Liver (tissue), 9 donors: ENCODE results near the gene ABCB1. TPM values are rescaled to one million over a fixed set of nuclear protein-coding genes. Genes with fewer than 3 reads are reported as not detected.

Experiments
- DNase-seq: peaks from one replicate; pipeline ENCODE4 v3.0.0-alpha.2; 2017; ENCODE audit warnings: low spot score
- H3K27ac ChIP-seq, 2 donors: one replicate each; pipeline ENCODE4 v1.7.0; 2013; ENCODE audit warnings: inconsistent platforms in 2 of 2, low read length in 2 of 2, control low read depth in 1 of 2, low read depth in 1 of 2, mild to moderate bottlenecking in 1 of 2
- H3K27me3 ChIP-seq, 4 donors: one replicate each; pipeline versions ENCODE4 v1.6.1 to v1.7.0; 2013; ENCODE audit warnings: low read length in 3 of 4, inconsistent platforms in 1 of 4, mild to moderate bottlenecking in 1 of 4, moderate library complexity in 1 of 4; ENCODE audit not compliant: control insufficient read depth in 4 of 4, insufficient read depth in 4 of 4
- H3K36me3 ChIP-seq, 4 donors: one replicate each; pipeline versions ENCODE4 v1.6.1 to v1.7.0; 2013; ENCODE audit warnings: low read length in 3 of 4, mild to moderate bottlenecking in 3 of 4, low read depth in 1 of 4, moderate library complexity in 1 of 4; ENCODE audit not compliant: control insufficient read depth in 4 of 4, insufficient read depth in 3 of 4
- H3K4me1 ChIP-seq, 4 donors: one replicate each; pipeline versions ENCODE4 v1.6.1 to v1.7.0; 2013; ENCODE audit warnings: low read length in 3 of 4, mild to moderate bottlenecking in 3 of 4, moderate library complexity in 1 of 4; ENCODE audit not compliant: control insufficient read depth in 4 of 4, insufficient read depth in 4 of 4
- H3K4me3 ChIP-seq, 3 donors: one replicate each; pipeline versions ENCODE4 v1.6.1 to v1.7.0; 2013; ENCODE audit warnings: low read length in 3 of 3, control low read depth in 1 of 3, low read depth in 1 of 3, mild to moderate bottlenecking in 1 of 3
- H3K9ac ChIP-seq, 2 donors: one replicate each; pipeline ENCODE4 v1.7.0; 2013; ENCODE audit warnings: low read length in 2 of 2, mild to moderate bottlenecking in 2 of 2, moderate library complexity in 2 of 2, control low read depth in 1 of 2, low read depth in 1 of 2
- H3K9me3 ChIP-seq, 4 donors: one replicate each; pipeline versions ENCODE4 v1.6.1 to v1.7.0; 2013; ENCODE audit warnings: low read length in 3 of 4; ENCODE audit not compliant: control insufficient read depth in 4 of 4
- ATF3 ChIP-seq: IDR thresholded peaks from 2 replicates; pipeline ENCODE4 v1.6.1; 2016; ENCODE audit warnings: antibody characterized with exemption
- CTCF ChIP-seq: fragments of 150-350 bp; IDR thresholded peaks from 2 replicates; pipeline ENCODE4 v1.5.1; 2017; ENCODE audit warnings: improper control_type of control experiment, low read depth, low read length; ENCODE audit not compliant: missing input control
- EGR1 ChIP-seq, 2 donors: IDR thresholded peaks; 2 replicates each; pipeline ENCODE4 v1.6.1; 2016 to 2018; ENCODE audit warnings: antibody characterized with exemption in 2 of 2, low read depth in 2 of 2
- FOXA1 ChIP-seq: IDR thresholded peaks from 2 replicates; pipeline ENCODE4 v1.6.1; 2016; ENCODE audit warnings: antibody characterized with exemption
- FOXA2 ChIP-seq: IDR thresholded peaks from 2 replicates; pipeline ENCODE4 v1.6.1; 2016; ENCODE audit warnings: antibody characterized with exemption
- GABPA ChIP-seq, 2 donors: IDR thresholded peaks in 1 of 2; conservative IDR thresholded peaks in 1 of 2; 2 replicates each; pipeline ENCODE4 v1.6.1; 2016; ENCODE audit warnings: antibody characterized with exemption in 2 of 2, mild to moderate bottlenecking in 1 of 2, moderate library complexity in 1 of 2
- HNF4A ChIP-seq, 2 donors: conservative IDR thresholded peaks; 2 replicates each; pipeline ENCODE4 v1.6.1; 2016; ENCODE audit warnings: antibody characterized with exemption in 2 of 2, mild to moderate bottlenecking in 2 of 2
- NR2F2 ChIP-seq: IDR thresholded peaks from 2 replicates; pipeline ENCODE4 v1.6.1; 2016; ENCODE audit warnings: antibody characterized with exemption
- REST ChIP-seq: IDR thresholded peaks from 2 replicates; pipeline ENCODE4 v1.6.1; 2016; ENCODE audit warnings: antibody characterized with exemption, mild to moderate bottlenecking
- RXRA ChIP-seq, 2 donors: IDR thresholded peaks; 2 replicates each; pipeline ENCODE4 v1.6.1; 2017 to 2018; ENCODE audit warnings: antibody characterized with exemption in 2 of 2, mild to moderate bottlenecking in 1 of 2
- TAF1 ChIP-seq: conservative IDR thresholded peaks from 2 replicates; pipeline ENCODE4 v1.6.1; 2016; ENCODE audit warnings: antibody characterized with exemption, mild to moderate bottlenecking
- YY1 ChIP-seq: IDR thresholded peaks from 2 replicates; pipeline ENCODE4 v1.6.1; 2016; ENCODE audit warnings: antibody characterized with exemption, mild to moderate bottlenecking
- ZBTB33 ChIP-seq: IDR thresholded peaks from 2 replicates; pipeline ENCODE4 v1.6.1; 2016; ENCODE audit warnings: antibody characterized with exemption
- WGBS: extraction: QIAGEN DNeasy Blood & Tissue Kit; methylation state at CpG from one replicate; pipeline ENCODE4 v1.1.7; 2013; 5-methylcytosine and 5-hydroxymethylcytosine counted together
- polyA plus RNA-seq, 2 donors: library from polyadenylated mRNA; stranded (reverse) in 1 of 2; unstranded in 1 of 2; fragments of 200-250 nt in 1 of 2; fragments of >200 nt in 1 of 2; fragmentation: Nextera tagmentation in 1 of 2; extraction: Ambion mirVana in 1 of 2; gene quantifications; one replicate each; pipeline versions ENCODE4 v1.2.1 to v1.2.3, GENCODE V29; 2013 to 2015
- total RNA-seq, 2 donors: library from RNA; depleted of rRNA; stranded (reverse); fragments of >200 nt; gene quantifications; one replicate each; pipeline ENCODE4 v1.2.3, GENCODE V29; 2014
- donor health status: healthy.
- donor health status: healthy.
- donor health status: healthy.
- donor health status: healthy.
- donor health status: healthy.

The ABCB1 gene
- total and polyA plus RNA-seq, 4 donors, result 11.9 to 53.2 (median 21.0) TPM

GRCh38 chr7:87494454-87494853 lies 106.2 kb downstream of the ABCB1 start:
- no peak for DNase-seq
- Histone ChIP-seq H3K9ac (no peak overlapping the region), H3K4me3 (no peak overlapping the region), H3K9me3 (no peaks in the 10 kb centered on the region), H3K27me3 (no peaks in the 10 kb centered on the region), H3K4me1 (peaks cover 17 to 38% (median 28%) of the 10 kb centered on the region in 4 donors), H3K27ac (no peak overlapping the region), H3K36me3 (no peaks in the 10 kb centered on the region)
- WGBS, result 96% methylated on average over 1 of the region's 1 CpG
- TF ChIP-seq FOXA1, result no peak
- no peak for TF ChIP-seq NR2F2
- TF ChIP-seq EGR1 (IDR thresholded peaks at IDR 0.05; ENCODE audit: low read depth in 2 of 2), result no peak
- no peak for TF ChIP-seq FOXA2
- no peak for TF ChIP-seq ZBTB33
- no peak for TF ChIP-seq REST
- TF ChIP-seq TAF1, result no peak
- TF ChIP-seq CTCF, result no peak
- no peak for TF ChIP-seq ATF3
- no peak for TF ChIP-seq HNF4A (conservative IDR thresholded peaks at IDR 0.05)
- TF ChIP-seq YY1, result no peak

GRCh38 chr7:87483131-87483530 lies 117.6 kb downstream of the ABCB1 start:
- H3K27me3 ChIP-seq, result no peaks in the 10 kb centered on the region
- H3K4me1 ChIP-seq, result peaks cover 1 to 33% (median 13%) of the 10 kb centered on the region in 4 donors
- 96% methylated on average over 2 of the region's 2 CpGs for WGBS

More at GRCh38 chr7:87483131-87483530, 117.6 kb downstream of the ABCB1 start:
- no peak overlapping the region for H3K27ac ChIP-seq
- no peaks in the 10 kb centered on the region for H3K36me3 ChIP-seq
- TF ChIP-seq RXRA (IDR thresholded peaks at IDR 0.05), result peak in 1 of 2 donors; percentile 29
- TF ChIP-seq GABPA (IDR thresholded peaks at IDR 0.05 in 1 of 2, conservative IDR thresholded peaks at IDR 0.05 in 1 of 2), result no peak
- no peaks in the 10 kb centered on the region for H3K9me3 ChIP-seq
- H3K4me3 ChIP-seq, result no peak overlapping the region
- no peak overlapping the region for H3K9ac ChIP-seq
- DNase-seq, result no peak
